Measurements from ENCODE around the gene NR1D2. TPM values are rescaled to one million over a fixed set of nuclear protein-coding genes. Genes with fewer than 3 reads are reported as not detected.
A peak's percentile ranks its signal among the peaks of the same experiment; 100 is the strongest.

The NR1D2 gene
- total RNA-seq, 1 experiment from 2014 or later: 66.0 TPM

GRCh38 chr3:23991683-23992628 lies 46.9 kb downstream of the NR1D2 start:
- Histone ChIP-seq H3K9me2 (ENCODE audit: insufficient read depth) (no peaks in the 10 kb centered on the region), H3K79me2 (ENCODE audit: low read depth) (no peaks in the 10 kb centered on the region), H4K20me1 (ENCODE audit: insufficient read depth) (no peaks in the 10 kb centered on the region), H3K4me2 (no peak overlapping the region), H3F3A (ENCODE audit: insufficient read depth, low read depth) (no peaks in the 10 kb centered on the region), H3K9me3 (ENCODE audit: insufficient read depth, low read depth) (no peaks in the 10 kb centered on the region), H2AFZ (no peak overlapping the region), H3K36me3 (ENCODE audit: low read depth) (no peaks in the 10 kb centered on the region), H3K4me3 (no peak overlapping the region), H3K4me1 (replicated peaks; ENCODE audit: insufficient read depth) (peaks cover 5% of the 10 kb centered on the region; the same call in 1 of the 2 replicates), H3K27me3 (ENCODE audit: insufficient read depth, low read depth) (no peaks in the 10 kb centered on the region), H3K27ac (no peak overlapping the region)
- no TSS peak for BruUV-seq (replicated peaks)
- ChIA-PET CTCF (no interaction called here), POLR2A (ENCODE audit: unreplicated experiment) (no interaction called here)
- no peak for TF ChIP-seq EZH2 (IDR thresholded peaks at IDR 0.05; ENCODE audit: low read depth)
- TF ChIP-seq, protein P1, sequence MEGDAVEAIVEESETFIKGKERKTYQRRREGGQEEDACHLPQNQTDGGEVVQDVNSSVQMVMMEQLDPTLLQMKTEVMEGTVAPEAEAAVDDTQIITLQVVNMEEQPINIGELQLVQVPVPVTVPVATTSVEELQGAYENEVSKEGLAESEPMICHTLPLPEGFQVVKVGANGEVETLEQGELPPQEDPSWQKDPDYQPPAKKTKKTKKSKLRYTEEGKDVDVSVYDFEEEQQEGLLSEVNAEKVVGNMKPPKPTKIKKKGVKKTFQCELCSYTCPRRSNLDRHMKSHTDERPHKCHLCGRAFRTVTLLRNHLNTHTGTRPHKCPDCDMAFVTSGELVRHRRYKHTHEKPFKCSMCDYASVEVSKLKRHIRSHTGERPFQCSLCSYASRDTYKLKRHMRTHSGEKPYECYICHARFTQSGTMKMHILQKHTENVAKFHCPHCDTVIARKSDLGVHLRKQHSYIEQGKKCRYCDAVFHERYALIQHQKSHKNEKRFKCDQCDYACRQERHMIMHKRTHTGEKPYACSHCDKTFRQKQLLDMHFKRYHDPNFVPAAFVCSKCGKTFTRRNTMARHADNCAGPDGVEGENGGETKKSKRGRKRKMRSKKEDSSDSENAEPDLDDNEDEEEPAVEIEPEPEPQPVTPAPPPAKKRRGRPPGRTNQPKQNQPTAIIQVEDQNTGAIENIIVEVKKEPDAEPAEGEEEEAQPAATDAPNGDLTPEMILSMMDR (conservative IDR thresholded peaks at IDR 0.05): no peak
- intact Hi-C loops (cut with micrococcal nuclease; ENCODE audit: unreplicated experiment): loop anchor here (10.0 kb wide), 1 partner anchor 1603 kb away; no protein-coding TSS in a partner anchor
- peak in 1 of 2 experiments; percentile 72 for DNase-seq

DNA sequence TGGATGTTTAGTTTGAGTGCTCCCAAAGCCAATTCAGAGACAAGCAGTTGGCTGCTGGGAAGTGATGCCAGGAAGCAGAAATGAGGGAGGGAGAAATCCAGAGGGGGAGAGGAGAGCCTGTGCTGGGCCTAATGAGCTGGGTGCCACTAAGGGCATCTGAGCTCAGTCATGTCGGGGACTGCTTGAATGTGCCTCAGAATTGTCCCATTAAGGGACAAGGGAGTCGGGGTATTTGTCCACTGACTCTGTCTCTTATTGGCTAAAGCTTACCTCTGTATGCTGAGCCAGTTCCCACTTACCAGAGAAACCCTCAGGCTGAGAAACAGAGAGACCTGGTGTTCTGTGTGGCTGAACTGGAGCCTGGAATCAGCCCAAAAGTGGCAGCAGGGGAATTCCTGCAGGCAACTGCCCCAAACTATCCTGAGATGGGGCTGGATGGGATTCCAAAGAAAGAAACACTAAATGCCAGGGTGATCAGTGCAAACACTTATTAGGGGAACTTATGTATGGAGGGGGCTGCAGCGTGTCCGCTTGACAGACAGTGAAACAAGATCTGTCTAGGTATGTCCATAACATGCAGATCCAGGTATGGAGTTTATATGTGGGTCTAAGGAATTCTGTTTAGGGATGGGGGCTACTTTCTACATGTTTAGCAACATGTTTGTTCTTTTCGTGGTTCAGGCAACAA lies 48.6 kb downstream of the NR1D2 start:
- no peak overlapping the region for H3K4me3 ChIP-seq
- intact Hi-C loops (cut with micrococcal nuclease; ENCODE audit: unreplicated experiment): loop anchor here (10.0 kb wide), 1 partner anchor 1601 kb away; no protein-coding TSS in a partner anchor

DNA sequence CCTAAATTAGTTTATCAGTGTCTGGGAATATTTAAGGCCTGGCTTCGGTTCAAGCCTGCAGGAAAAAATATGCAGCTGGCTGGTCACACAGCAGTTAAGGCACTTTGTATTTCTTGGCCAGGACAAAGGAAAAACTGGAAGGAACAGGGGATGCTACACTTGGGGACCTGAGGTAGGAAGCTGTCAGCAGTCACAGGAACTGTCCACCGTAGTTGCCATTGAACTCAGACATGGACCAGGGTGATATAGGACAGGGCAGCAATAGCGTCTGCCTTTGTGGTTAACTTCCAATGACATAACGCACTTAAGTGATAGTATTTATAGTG lies 49.1 kb downstream of the NR1D2 start:
- no peaks in the 10 kb centered on the region for H4K20me1 ChIP-seq (ENCODE audit: insufficient read depth)
- H2AFZ ChIP-seq: no peak overlapping the region
- peaks cover 5% of the 10 kb centered on the region; the same call in 1 of the 2 replicates for H3K4me1 ChIP-seq (replicated peaks; ENCODE audit: insufficient read depth)
- BruUV-seq (replicated peaks): no TSS peak
- H3K4me3 ChIP-seq: no peak overlapping the region
- ChIA-PET POLR2A (ENCODE audit: unreplicated experiment) (interaction anchor here (1.0 kb wide), 1 partner anchor 77 kb away, joined by 4 read pairs; the partner anchor contains the start of genes NKIRAS1 and RPL15), CTCF (no interaction called here)
- H3K4me2 ChIP-seq: no peak overlapping the region
- DNase-seq: no peak
- TF ChIP-seq, protein P1 (conservative IDR thresholded peaks at IDR 0.05): no peak
- no peak for TF ChIP-seq EZH2 (IDR thresholded peaks at IDR 0.05; ENCODE audit: low read depth)
- no peaks in the 10 kb centered on the region for H3F3A ChIP-seq (ENCODE audit: insufficient read depth, low read depth)
- H3K79me2 ChIP-seq (ENCODE audit: low read depth): no peaks in the 10 kb centered on the region
- H3K27ac ChIP-seq: no peak overlapping the region
- no peaks in the 10 kb centered on the region for H3K9me2 ChIP-seq (ENCODE audit: insufficient read depth)
- H3K27me3 ChIP-seq (ENCODE audit: insufficient read depth, low read depth): no peaks in the 10 kb centered on the region
- H3K36me3 ChIP-seq (ENCODE audit: low read depth): no peaks in the 10 kb centered on the region
- no peaks in the 10 kb centered on the region for H3K9me3 ChIP-seq (ENCODE audit: insufficient read depth, low read depth)
- intact Hi-C loops (cut with micrococcal nuclease; ENCODE audit: unreplicated experiment): loop anchor here (10.0 kb wide), 1 partner anchor 1601 kb away; no protein-coding TSS in a partner anchor

More for the DNA sequence above, 48.6 kb downstream of the NR1D2 start:
- no peaks in the 10 kb centered on the region for H3K9me3 ChIP-seq (ENCODE audit: insufficient read depth, low read depth)
- no peaks in the 10 kb centered on the region for H3K36me3 ChIP-seq (ENCODE audit: low read depth)
- H3K4me2 ChIP-seq: no peak overlapping the region
- no peaks in the 10 kb centered on the region for H3K79me2 ChIP-seq (ENCODE audit: low read depth)
- ChIA-PET CTCF (no interaction called here), POLR2A (ENCODE audit: unreplicated experiment) (no interaction called here)
- H2AFZ ChIP-seq: no peak overlapping the region
- no peaks in the 10 kb centered on the region for H3K9me2 ChIP-seq (ENCODE audit: insufficient read depth)
- no peak for TF ChIP-seq EZH2 (IDR thresholded peaks at IDR 0.05; ENCODE audit: low read depth)
- TF ChIP-seq, protein P1 (conservative IDR thresholded peaks at IDR 0.05): no peak
- H3K4me1 ChIP-seq (replicated peaks; ENCODE audit: insufficient read depth): peaks cover 5% of the 10 kb centered on the region; the same call in 1 of the 2 replicates
- no peak for DNase-seq
- no peaks in the 10 kb centered on the region for H3F3A ChIP-seq (ENCODE audit: insufficient read depth, low read depth)
- H3K27me3 ChIP-seq (ENCODE audit: insufficient read depth, low read depth): no peaks in the 10 kb centered on the region
- no peaks in the 10 kb centered on the region for H4K20me1 ChIP-seq (ENCODE audit: insufficient read depth)
- BruUV-seq (replicated peaks): no TSS peak
- H3K27ac ChIP-seq: no peak overlapping the region
